ENCODE measurements around the gene VPS4A. TPM values are rescaled to one million over a fixed set of nuclear protein-coding genes. Genes with fewer than 3 reads are reported as not detected.

The VPS4A gene
- polyA plus RNA-seq, 1 donor from 2014 or later: 46.3 TPM

- H3K9me3 ChIP-seq (ENCODE audit: low read length): no peaks in the 10 kb centered on the region
- no peaks in the 10 kb centered on the region for H3K79me2 ChIP-seq (replicated peaks; ENCODE audit: insufficient read depth, low read length)
- TF ChIP-seq POLR2AphosphoS5 (IDR thresholded peaks at IDR 0.05) (no peak), SMC3 (conservative IDR thresholded peaks at IDR 0.05; ENCODE audit: poor library complexity) (no peak), MXI1 (conservative IDR thresholded peaks at IDR 0.05; ENCODE audit: poor library complexity, severe bottlenecking) (no peak)
- H3K4me2 ChIP-seq (ENCODE audit: low read length): no peak overlapping the region
- H3F3A ChIP-seq (ENCODE audit: insufficient read depth, low read length, poor library complexity, severe bottlenecking): no peaks in the 10 kb centered on the region
- H3K36me3 ChIP-seq (ENCODE audit: insufficient read depth, low read length): no peaks in the 10 kb centered on the region
- no peaks in the 10 kb centered on the region for H4K20me1 ChIP-seq (ENCODE audit: insufficient read depth)
- H3K9ac ChIP-seq (ENCODE audit: low read length): no peak overlapping the region
- H3K9me2 ChIP-seq (ENCODE audit: insufficient read depth, low read length): no peaks in the 10 kb centered on the region
- no peak overlapping the region for H3K27ac ChIP-seq (ENCODE audit: low read length)
- H3K27me3 ChIP-seq (ENCODE audit: insufficient read depth, low read depth, low read length): no peaks in the 10 kb centered on the region
- no peak overlapping the region for H3K4me3 ChIP-seq (ENCODE audit: low read length)
- H2AFZ ChIP-seq (ENCODE audit: low read depth, low read length): no peak overlapping the region
Observed at GRCh38 chr16:69302301-69302700, 8.8 kb upstream of the VPS4A start.

GRCh38 chr16:69306031-69306430, 5.1 kb upstream of the VPS4A start:
- TF ChIP-seq RAD21 (conservative IDR thresholded peaks at IDR 0.05) (no peak), MXI1 (conservative IDR thresholded peaks at IDR 0.05; ENCODE audit: poor library complexity, severe bottlenecking) (no peak), EP300 (conservative IDR thresholded peaks at IDR 0.05; ENCODE audit: poor library complexity, severe bottlenecking) (no peak), SMC3 (conservative IDR thresholded peaks at IDR 0.05; ENCODE audit: poor library complexity) (no peak), POLR2AphosphoS5 (IDR thresholded peaks at IDR 0.05) (no peak), CTCF (IDR thresholded peaks at IDR 0.05; ENCODE audit: poor library complexity, severe bottlenecking) (no peak), TAF1 (IDR thresholded peaks at IDR 0.05; ENCODE audit: low read depth) (no peak), EZH2 (IDR thresholded peaks at IDR 0.05; ENCODE audit: borderline replicate concordance, insufficient read depth, low read length, poor library complexity, severe bottlenecking) (no peak)
- TF ChIP-seq, protein P1, sequence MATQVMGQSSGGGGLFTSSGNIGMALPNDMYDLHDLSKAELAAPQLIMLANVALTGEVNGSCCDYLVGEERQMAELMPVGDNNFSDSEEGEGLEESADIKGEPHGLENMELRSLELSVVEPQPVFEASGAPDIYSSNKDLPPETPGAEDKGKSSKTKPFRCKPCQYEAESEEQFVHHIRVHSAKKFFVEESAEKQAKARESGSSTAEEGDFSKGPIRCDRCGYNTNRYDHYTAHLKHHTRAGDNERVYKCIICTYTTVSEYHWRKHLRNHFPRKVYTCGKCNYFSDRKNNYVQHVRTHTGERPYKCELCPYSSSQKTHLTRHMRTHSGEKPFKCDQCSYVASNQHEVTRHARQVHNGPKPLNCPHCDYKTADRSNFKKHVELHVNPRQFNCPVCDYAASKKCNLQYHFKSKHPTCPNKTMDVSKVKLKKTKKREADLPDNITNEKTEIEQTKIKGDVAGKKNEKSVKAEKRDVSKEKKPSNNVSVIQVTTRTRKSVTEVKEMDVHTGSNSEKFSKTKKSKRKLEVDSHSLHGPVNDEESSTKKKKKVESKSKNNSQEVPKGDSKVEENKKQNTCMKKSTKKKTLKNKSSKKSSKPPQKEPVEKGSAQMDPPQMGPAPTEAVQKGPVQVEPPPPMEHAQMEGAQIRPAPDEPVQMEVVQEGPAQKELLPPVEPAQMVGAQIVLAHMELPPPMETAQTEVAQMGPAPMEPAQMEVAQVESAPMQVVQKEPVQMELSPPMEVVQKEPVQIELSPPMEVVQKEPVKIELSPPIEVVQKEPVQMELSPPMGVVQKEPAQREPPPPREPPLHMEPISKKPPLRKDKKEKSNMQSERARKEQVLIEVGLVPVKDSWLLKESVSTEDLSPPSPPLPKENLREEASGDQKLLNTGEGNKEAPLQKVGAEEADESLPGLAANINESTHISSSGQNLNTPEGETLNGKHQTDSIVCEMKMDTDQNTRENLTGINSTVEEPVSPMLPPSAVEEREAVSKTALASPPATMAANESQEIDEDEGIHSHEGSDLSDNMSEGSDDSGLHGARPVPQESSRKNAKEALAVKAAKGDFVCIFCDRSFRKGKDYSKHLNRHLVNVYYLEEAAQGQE (IDR thresholded peaks at IDR 0.05; ENCODE audit: borderline replicate concordance): no peak
- Histone ChIP-seq H3K9me2 (ENCODE audit: insufficient read depth, low read length) (no peaks in the 10 kb centered on the region), H2AFZ (ENCODE audit: low read depth, low read length) (no peak overlapping the region), H3K79me2 (replicated peaks; ENCODE audit: insufficient read depth, low read length) (no peaks in the 10 kb centered on the region), H3K27me3 (ENCODE audit: insufficient read depth, low read depth, low read length) (no peaks in the 10 kb centered on the region), H3K9me3 (ENCODE audit: low read length) (no peaks in the 10 kb centered on the region), H3K4me3 (ENCODE audit: low read length) (no peak overlapping the region), H3F3A (ENCODE audit: insufficient read depth, low read length, poor library complexity, severe bottlenecking) (no peaks in the 10 kb centered on the region), H3K4me2 (ENCODE audit: low read length) (no peak overlapping the region), H3K27ac (ENCODE audit: low read length) (no peak overlapping the region), H3K9ac (ENCODE audit: low read length) (no peak overlapping the region), H3K36me3 (ENCODE audit: insufficient read depth, low read length) (no peaks in the 10 kb centered on the region), H4K20me1 (ENCODE audit: insufficient read depth) (no peaks in the 10 kb centered on the region)

DNA sequence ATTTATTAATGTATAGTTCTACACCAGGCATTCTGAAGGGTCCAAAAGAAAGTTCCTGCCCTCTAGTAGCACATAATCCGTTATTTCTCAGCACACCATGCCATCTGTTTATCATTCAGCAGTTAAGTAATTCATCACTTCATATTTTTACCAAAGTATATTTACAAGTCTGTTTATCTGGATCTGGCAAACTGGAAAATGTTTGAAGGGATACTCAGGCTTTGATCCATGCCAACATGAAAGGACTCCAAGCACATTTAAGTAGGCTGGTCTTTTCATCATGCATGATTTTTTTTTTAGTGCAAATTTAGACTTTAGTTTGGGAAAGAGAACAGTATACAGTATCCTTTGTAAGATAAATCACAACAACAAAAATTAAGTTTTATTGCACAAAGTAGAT, 4.1 kb upstream of the VPS4A start:
- Histone ChIP-seq H3K9ac (ENCODE audit: low read length) (no peak overlapping the region), H2AFZ (ENCODE audit: low read depth, low read length) (no peak overlapping the region), H3K27ac (ENCODE audit: low read length) (no peak overlapping the region), H3K9me2 (ENCODE audit: insufficient read depth, low read length) (no peaks in the 10 kb centered on the region), H3K27me3 (ENCODE audit: insufficient read depth, low read depth, low read length) (no peaks in the 10 kb centered on the region), H3K4me2 (ENCODE audit: low read length) (no peak overlapping the region), H3K9me3 (ENCODE audit: low read length) (no peaks in the 10 kb centered on the region), H3K4me3 (ENCODE audit: low read length) (no peak overlapping the region), H3K79me2 (replicated peaks; ENCODE audit: insufficient read depth, low read length) (peaks cover 6% of the 10 kb centered on the region), H3F3A (ENCODE audit: insufficient read depth, low read length, poor library complexity, severe bottlenecking) (no peaks in the 10 kb centered on the region), H4K20me1 (ENCODE audit: insufficient read depth) (no peaks in the 10 kb centered on the region), H3K36me3 (ENCODE audit: insufficient read depth, low read length) (no peaks in the 10 kb centered on the region)
- TF ChIP-seq CTCF (IDR thresholded peaks at IDR 0.05; ENCODE audit: poor library complexity, severe bottlenecking) (no peak), TAF1 (IDR thresholded peaks at IDR 0.05; ENCODE audit: low read depth) (no peak), RAD21 (conservative IDR thresholded peaks at IDR 0.05) (no peak), MXI1 (conservative IDR thresholded peaks at IDR 0.05; ENCODE audit: poor library complexity, severe bottlenecking) (no peak), EZH2 (IDR thresholded peaks at IDR 0.05; ENCODE audit: borderline replicate concordance, insufficient read depth, low read length, poor library complexity, severe bottlenecking) (no peak), POLR2AphosphoS5 (IDR thresholded peaks at IDR 0.05) (no peak), EP300 (conservative IDR thresholded peaks at IDR 0.05; ENCODE audit: poor library complexity, severe bottlenecking) (no peak), SMC3 (conservative IDR thresholded peaks at IDR 0.05; ENCODE audit: poor library complexity) (no peak)
- TF ChIP-seq, protein P1 (IDR thresholded peaks at IDR 0.05; ENCODE audit: borderline replicate concordance): no peak
